HuH-7.5 (cell line): ENCODE results near the gene EHMT1.
"Not testable (repeated sequence)": the region's sequence is repeated elsewhere in the genome, so short reads cannot be mapped to it uniquely, and the experiment has no call there.

ENCODE experiments used
- DNase-seq: peaks from one replicate; pipeline ENCODE4 v3.0.0; 2011; ENCODE audit warnings: low spot score

Gene EHMT1

DNA sequence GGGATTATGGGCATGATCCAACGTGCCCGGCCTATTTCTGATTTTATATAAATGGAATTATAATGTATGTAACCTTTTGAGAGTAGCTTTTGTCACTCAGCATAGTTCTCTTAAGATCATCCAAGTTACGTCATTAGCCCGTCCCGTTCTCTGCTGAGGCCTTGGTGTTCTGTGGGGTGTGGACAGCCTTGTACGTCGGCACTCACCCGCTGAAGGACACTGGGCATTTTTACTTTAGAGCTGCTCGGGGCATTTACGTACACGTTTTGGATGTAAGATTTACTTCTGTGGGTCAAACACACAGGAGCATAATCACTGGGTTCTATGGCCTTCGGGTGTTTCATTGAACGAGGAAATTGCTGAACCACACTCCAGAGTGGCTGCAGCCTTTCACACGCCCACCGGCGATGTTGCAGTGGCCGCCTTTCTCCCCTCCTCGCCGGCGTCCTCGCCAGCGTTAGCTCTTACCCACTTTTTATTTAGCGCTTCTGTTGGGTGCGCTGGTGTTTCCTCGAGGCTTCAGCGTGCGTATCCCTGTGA is 101.8 kb downstream of the EHMT1 start:
- no peak for DNase-seq

DNA sequence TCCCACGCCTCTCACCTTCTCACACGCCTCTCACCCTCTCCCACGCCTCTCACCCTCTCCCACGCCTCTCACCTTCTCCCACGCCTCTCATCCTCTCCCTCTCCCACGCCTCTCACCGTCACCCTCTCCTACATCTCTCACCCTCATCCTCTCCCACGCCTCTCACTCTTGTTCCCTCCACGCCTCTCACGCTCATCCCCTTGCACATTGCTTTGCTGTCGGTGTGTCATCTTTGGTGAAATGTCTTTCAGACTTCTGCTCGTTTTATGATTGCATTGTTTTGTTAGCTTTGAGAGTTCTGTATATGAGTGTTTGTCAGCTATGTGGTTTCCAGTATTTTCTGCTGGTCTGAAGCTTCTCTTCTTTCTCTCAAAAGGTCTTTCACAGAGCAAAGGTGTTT is 102.7 kb downstream of the EHMT1 start:
- DNase-seq: no peak

GRCh38 chr9:137721899-137722298 is 103.1 kb downstream of the EHMT1 start:
- DNase-seq: no peak

DNA sequence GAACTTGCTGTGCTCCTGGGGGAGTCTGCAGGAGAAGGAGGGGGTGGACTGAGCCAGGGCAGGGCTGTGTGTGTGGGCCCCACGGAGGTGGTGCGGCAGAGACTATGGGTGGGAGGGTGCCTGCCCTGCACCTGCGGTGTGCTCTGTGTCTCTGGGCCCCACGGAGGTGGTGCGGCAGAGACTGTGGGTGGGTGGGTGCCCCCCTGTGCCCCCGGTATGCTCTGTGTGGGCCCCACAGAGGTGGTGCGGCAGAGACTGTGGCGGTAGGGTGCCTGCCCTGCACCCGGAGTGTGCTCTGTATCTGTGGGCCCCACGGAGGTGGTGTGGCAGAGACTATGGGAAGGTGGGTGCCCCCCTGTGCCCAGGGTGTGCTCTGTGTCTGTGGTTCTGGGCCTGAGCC is 103.7 kb downstream of the EHMT1 start:
- no peak for DNase-seq

DNA sequence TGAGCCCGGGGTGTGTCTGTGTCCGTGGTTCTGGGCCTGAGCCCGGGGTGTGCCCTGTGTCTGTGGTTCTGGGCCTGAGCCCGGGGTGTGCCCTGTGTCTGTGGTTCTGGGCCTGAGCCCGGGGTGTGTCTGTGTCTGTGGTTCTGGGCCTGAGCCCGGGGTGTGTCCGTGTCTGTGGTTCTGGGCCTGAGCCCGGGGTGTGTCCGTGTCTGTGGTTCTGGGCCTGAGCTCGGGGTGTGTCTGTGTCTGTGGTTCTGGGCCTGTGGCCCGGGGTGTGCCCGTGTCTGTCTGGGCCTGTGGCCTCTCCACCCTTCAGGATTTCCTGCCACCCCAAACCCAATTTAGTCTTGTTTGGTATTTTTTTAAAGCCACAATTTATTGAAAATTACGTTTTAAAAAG is 104.6 kb downstream of the EHMT1 start:
- not testable (repeated sequence) for DNase-seq

DNA sequence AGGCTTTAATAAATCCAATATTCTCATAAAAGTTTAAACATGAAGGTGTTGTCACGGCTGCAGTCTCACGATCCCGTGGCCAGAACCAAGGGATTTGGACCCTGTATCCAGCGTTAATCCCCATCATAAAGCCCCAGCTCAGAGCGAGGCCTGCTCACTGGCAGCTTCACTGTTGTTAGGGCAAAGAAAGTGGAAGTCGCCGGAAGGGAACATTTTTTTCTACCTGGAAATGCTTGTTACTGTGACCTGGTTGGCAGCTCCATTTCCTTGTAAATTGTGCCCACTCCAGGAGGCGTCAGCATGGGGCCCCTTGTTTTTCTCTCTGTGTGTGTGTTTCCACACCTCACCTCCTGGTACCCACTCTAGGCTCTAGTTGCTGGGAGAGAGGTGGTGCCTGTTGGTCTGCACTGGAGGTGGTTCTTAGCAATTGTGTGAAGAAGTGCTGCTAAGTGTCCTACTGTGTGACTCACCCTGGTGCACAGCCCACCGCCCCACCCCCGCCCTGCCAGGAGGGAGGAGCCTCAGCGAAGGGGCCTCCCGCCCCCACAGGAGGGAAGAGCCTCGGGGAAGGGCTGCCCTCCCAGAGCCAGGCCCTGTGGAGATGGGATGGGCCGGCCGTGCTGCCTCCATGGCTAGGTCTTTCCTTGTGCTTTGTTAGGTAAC is 105.1 kb downstream of the EHMT1 start:
- no peak for DNase-seq

- DNase-seq: no peak
These were observed 106.0 kb downstream of the EHMT1 start for GRCh38 chr9:137724818-137725240.

DNA sequence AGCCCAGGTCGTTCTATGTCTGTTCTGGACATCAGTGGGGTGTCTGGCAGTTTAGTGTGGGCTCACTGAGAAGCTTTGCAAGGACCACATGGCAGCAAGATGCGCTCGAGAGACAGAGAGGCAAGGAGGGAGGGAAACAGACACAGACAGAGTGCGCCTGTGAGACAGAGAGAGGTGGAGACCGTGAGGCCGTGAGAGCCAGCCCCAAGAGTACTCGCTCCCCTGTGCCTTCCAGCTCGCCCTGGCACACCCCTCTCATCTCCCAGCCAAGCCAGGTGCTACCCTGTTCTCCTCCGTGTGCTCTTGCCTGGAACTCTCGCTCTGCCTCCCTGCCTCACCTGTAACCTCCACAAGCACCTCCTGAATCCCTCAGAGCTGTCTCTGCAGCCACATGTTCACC is 106.8 kb downstream of the EHMT1 start:
- DNase-seq: no peak

GRCh38 chr9:137726336-137726735 is 107.5 kb downstream of the EHMT1 start:
- not testable (repeated sequence) for DNase-seq

DNA sequence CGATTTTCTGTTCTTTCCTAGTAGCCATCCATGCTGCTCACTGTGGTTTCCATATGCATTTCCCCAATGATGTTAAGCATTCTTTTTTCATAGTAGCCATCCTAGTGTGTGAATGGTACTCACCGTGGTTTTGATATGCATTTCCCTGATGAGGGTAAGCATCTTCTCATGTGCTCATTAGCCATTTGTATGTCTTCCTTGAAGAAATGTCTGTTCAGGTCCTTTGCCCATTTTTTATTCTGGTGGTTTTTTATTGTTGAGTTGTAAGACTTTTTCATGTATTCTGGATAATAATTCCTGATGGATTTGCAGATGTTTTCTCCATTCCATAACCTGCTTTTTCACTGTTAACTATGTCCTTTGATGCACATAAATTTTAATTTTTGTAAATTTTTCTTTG is 108.0 kb downstream of the EHMT1 start:
- no peak for DNase-seq

DNA sequence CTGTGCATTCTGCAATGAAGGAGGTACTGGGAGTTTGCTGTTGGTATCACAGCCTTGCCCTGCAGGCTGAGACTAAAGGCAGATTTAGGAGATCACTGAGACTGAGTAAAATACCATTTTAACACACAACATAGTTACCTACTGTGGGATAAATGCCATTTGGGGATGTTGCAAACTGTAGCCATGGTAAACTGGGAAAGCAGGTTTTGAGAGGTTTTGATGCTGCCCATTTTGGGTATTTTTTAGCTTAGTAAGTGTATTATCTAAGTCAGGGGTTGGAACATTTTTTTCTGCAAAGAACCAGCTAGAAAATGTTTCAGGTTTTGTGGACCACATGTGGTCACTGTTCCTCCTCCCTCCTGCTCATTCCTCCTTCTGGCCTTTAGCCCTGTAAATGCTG is 108.9 kb downstream of the EHMT1 start:
- DNase-seq: no peak

GRCh38 chr9:137728444-137729311 is 109.9 kb downstream of the EHMT1 start:
- DNase-seq: no peak

DNA sequence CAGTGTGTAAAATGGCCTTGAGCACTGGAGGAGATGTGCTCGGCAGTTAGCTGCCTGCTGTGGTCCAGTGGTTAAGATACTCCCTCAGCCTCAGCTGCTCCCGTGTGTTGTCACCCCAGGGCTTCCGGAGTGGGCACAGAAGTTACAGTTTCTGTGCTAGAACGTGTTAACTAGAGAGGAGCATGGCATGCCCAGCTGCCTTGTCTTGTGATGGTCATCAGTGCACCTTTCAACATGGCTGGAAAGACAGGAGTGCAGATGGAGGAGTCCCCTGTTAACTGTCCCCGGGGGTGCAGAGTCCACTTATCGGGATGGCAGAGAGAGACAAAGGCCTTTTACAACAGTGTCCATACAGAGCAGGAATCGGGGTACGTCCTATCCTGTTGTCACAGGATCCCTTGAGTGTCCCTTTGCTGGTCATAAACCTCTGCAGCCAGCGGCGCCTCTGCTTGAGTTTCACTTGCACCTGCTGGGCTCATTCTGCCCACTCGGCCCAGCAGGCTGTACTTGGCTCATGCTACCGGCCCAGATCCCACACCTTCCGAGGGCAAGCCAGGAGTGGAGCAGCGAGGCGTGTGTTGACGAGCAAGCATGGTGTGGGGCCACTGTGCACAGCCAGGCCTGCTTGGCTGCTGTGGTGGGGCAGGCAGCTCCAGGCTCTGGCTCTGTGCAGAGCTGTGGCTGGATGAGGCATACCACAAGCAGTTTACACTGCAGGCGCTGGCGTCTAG is 112.6 kb downstream of the EHMT1 start:
- DNase-seq: no peak

DNA sequence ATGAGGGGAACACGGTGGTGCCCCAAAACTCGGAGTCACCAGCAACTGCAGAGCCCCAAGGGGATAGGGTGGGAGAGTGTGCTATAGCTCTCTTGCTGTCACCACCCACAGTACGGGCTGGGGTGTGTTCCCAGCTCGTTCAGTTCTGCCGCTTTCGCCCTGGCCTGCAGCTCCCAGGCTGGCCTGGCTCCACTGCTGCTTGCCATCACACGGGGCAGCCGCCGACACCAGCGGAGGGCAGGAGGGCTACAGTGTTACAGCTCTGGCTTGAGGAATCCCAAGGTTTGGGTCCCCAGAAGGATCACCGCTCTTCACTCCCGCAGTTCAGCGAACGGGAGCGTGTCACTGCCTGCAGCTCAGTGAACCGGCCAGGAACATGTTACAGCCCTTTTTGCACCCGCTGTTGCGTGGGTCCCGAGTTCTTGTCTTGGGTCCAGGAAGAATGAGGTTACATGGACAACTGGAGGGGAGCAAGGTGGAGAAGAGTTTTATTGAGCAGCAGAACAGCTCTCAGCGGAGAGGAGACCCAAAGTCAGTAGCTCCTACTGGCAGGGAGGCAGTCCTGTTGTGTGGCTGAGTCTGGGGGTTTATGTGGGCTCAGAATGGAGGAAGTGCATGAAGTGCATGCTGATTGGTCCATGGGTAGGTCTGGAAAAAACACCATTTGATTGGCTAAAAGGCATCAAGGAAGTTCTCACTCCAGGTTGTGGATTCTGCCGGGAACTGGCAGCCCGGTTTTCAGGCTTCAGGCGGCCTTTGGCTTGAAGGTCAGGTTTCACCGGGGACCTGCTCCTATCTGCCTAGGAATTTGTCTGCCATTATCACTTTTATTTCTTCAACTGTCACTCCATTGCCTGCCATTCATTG is 113.4 kb downstream of the EHMT1 start:
- DNase-seq: no peak

DNA sequence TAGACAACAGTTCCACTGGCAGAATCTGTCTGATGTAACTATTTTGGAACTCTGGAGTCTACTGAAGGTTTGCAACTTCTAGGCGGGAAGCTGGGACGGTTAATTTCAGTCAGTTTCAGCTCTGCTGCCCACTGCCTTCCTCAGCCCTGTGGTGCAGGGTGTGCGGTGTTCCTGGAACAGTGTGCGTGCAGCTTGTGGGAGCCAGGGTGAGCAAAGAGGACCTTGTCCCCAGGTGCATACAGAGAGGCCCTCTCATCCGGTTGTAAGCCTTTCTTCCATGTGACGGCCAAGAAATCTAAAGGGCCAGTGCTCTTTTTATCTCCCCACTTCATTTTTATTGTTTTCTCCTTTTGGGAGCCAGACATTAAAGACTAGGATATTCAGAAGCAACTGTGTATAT is 114.6 kb downstream of the EHMT1 start:
- DNase-seq: no peak

DNA sequence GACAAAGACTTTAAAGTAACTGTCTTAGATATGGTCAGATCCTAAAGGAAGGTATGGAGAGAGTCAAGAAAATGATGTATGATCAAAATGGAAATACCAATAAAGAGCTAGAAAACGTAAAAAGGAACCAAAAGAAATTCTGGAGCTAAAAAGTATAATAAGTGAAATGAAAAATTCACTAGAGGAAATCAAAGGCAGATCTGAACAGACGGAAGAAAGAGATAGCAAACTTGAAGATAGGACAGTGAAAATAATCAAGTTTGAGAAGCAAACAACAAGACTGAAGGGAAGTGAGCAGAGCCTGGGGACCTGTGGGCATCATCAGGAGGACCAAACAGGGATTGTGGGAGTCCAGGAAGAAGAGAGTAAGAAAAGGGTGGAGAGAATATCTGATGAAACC is 115.4 kb downstream of the EHMT1 start:
- no peak for DNase-seq

DNA sequence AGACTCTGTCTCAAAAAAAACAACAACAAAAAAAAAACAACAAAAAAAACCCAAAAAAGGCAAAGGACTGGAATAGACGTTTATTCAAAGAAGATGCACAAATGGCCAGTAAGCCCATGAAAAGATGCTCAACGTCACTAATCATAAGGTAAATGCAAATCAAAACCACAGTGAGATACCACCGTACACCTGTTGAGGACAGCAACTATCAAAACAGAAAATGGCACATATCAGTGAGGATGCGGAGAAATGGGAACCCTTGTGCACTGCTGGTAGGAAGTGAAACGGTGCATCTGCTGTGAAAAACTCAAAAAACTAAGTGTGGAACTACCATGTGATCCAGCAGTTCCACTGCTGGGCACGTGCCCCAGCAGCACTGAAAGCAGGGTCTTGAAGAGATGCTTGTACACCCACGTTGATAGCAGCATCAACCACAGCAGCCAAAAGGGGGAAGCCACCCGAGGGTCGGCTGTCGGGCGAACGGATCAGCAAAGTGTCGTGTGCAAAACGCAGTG is 119.4 kb downstream of the EHMT1 start:
- not testable (repeated sequence) for DNase-seq

DNA sequence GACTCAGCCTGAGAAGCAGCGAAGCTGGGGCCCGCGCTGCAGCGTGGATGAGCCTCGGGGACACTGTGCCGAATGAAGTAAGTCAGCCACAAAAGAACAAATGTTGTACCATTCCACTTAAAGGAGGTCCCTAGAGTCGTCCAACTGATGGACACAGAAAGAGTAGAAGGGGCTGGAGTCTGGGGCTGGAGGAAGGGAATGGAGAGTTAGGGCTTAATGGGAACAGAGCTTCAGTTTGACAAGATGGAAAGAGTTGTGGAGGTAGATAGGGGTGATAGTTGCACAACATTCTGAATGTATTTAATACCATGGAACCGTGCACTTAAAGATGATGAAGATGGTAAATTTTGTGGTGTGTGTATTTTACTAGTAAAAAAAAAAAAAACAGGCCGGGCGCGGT is 119.9 kb downstream of the EHMT1 start:
- DNase-seq: no peak

- DNase-seq: no peak
These were observed 120.8 kb downstream of the EHMT1 start for GRCh38 chr9:137739371-137740309.

GRCh38 chr9:137740312-137740711 is 121.5 kb downstream of the EHMT1 start:
- no peak for DNase-seq
